ENCODE measurements around the gene MRPL16. TPM values are rescaled to one million over a fixed set of nuclear protein-coding genes. Genes with fewer than 3 reads are reported as not detected.
A peak's percentile ranks its signal among the peaks of the same experiment; 100 is the strongest.

The MRPL16 gene
- total and polyA plus RNA-seq, 2 of the 13 experiments (the other 11 are each of a cell fraction or from before 2014, with no cell fraction given): 45.3 to 62.6 TPM

DNA sequence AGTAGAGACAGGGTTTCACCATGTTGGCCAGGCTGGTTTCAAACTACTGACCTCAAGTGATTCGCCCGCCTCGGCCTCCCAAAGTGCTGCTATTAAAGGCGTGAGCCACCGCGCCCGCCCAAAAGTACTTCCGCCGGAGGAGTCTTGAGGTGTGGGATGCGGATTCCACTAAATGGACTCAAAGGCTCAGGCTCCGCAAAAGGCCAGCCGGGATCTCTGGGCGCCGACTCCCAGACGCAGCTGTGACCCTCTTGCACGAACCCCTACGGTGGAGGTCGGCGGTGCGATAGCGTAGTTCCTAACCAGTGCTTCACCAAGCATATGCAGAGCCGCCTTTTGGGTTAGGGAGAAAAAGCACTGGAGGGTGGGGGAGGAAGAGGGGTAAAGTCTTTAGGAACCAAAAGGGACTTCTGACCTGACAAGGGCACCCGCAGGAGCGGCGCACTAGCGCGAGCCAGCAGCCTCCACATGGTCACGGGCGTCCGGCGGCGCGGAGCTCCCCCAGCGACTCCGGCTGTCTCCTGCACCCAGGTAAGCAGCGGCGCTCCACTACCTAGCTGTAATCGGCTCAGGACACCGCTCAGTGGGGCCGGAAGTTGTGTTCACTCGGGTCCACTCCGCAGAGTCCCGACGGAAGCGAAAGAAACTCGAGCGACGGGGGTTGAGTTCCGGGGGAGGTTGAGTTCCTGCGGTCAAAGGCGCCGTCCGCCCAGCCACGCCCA is at the start of gene MRPL16 (continued):
- TF ChIP-seq ZSCAN22 (CRISPR knock-in tag; IDR thresholded peaks at IDR 0.05) (no peak), SNRNP70 (IDR thresholded peaks at IDR 0.05; ENCODE audit: low read depth, low read length) (no peak), BORCS8-MEF2B (CRISPR knock-in tag; IDR thresholded peaks at IDR 0.05) (peak; percentile 67; the same call in 1 of the 2 replicates), HMGXB3 (CRISPR knock-in tag; IDR thresholded peaks at IDR 0.05; ENCODE audit: borderline replicate concordance) (peak; percentile 90), BRCA1 (CRISPR knock-in tag; IDR thresholded peaks at IDR 0.05) (0 out of 2 replicates have a peak, but pooled peaks have one; percentile 12), ZNF510 (CRISPR knock-in tag; IDR thresholded peaks at IDR 0.05; ENCODE audit: low read depth) (no peak), CSRNP2 (CRISPR knock-in tag; conservative IDR thresholded peaks at IDR 0.05; ENCODE audit: low read depth) (no peak), ZNF547 (CRISPR knock-in tag; IDR thresholded peaks at IDR 0.05) (peak; percentile 93), ZNF317 (CRISPR knock-in tag; IDR thresholded peaks at IDR 0.05) (peak; percentile 82; the same call in 1 of the 2 replicates), DBP (CRISPR knock-in tag; IDR thresholded peaks at IDR 0.05; ENCODE audit: not compliant biosample characterization) (no peak), GABPA (IDR thresholded peaks at IDR 0.05; ENCODE audit: low read depth, low read length) (peak; percentile 100), GABPA (CRISPR knock-in tag; IDR thresholded peaks at IDR 0.05; ENCODE audit: low read depth) (peak; percentile 100), GFI1 (CRISPR knock-in tag; IDR thresholded peaks at IDR 0.05; ENCODE audit: borderline replicate concordance) (peak; percentile 72), ZBTB7B (CRISPR knock-in tag; IDR thresholded peaks at IDR 0.05) (peak; percentile 50; the same call in 1 of the 2 replicates), NBN (conservative IDR thresholded peaks at IDR 0.05) (no peak), CHD4 (IDR thresholded peaks at IDR 0.05; ENCODE audit: borderline replicate concordance, low read length) (no peak), ZNF34 (CRISPR knock-in tag; IDR thresholded peaks at IDR 0.05; ENCODE audit: borderline replicate concordance) (peak; percentile 69; the same call in 1 of the 2 replicates), ZNF660 (CRISPR knock-in tag; IDR thresholded peaks at IDR 0.05; ENCODE audit: borderline replicate concordance, low read depth) (no peak), FOXO1 (CRISPR knock-in tag; IDR thresholded peaks at IDR 0.05) (peak; percentile 61), FIP1L1 (IDR thresholded peaks at IDR 0.05; ENCODE audit: borderline replicate concordance, insufficient read depth, low read depth, low read length) (0 out of 2 replicates have a peak, but pooled peaks have one; percentile 34), XRCC5 (optimal IDR thresholded peaks at IDR 0.05; ENCODE audit: low read length) (peak; percentile 97), NFE2L1 (CRISPR knock-in tag; IDR thresholded peaks at IDR 0.05; ENCODE audit: borderline replicate concordance) (no peak)
